K562 (cell line): ENCODE measurements around the gene GGACT. TPM values are rescaled to one million over a fixed set of nuclear protein-coding genes. Genes with fewer than 3 reads are reported as not detected.

Experiments
- ATAC-seq: fragments of 200-7000 bp; cut with Tn5 transposase; 3 replicates; pipeline ENCODE4 v1.9.1; 2020; ENCODE audit warnings: moderate library complexity
- BruUV-seq: library from RNA; stranded (reverse); fragments of 400-500 nt; replicated peaks from 2 replicates; lab custom pipeline; 2021; lab: Mats Ljungman, UMichigan
- CTCF ChIA-PET: fragments of 300-600 bp; formaldehyde crosslinking; extraction: SDS; loops from one replicate; lab custom pipeline; 2021; ENCODE audit warnings: low intra/inter-chr PET ratio; lab: Yijun Ruan, JAX
- POLR2A ChIA-PET: fragments of 300-600, 350-650 bp; sonication (Branson Sonifier 250); formaldehyde crosslinking; extraction: SDS; loops from one replicate; lab custom pipeline; 2021; ENCODE audit warnings: antibody characterized with exemption, inconsistent platforms; lab: Yijun Ruan, JAX
- DNase-seq, 4 experiments: peaks; one replicate each; pipeline versions ENCODE4 v3.0.0 to v3.0.0-alpha.2; 2011 to 2018; ENCODE audit warnings: low spot score in 3 of 4, mixed read lengths in 3 of 4; ENCODE audit errors: extremely low read depth in 1 of 4
- FAIRE-seq: peaks from 2 replicates; lab custom pipeline; 2011; peaks lifted over from hg19 to GRCh38; lab: Jason Lieb, UNC
- H2AFZ ChIP-seq: 2 replicates; pipeline ENCODE4 v1.6.0; 2011; ENCODE audit warnings: low read depth, low read length, control low read depth, inconsistent platforms
- H3K27ac ChIP-seq: fragments of 200-600 bp; 3 replicates; pipeline ENCODE4 v1.8.0; 2011; ENCODE audit warnings: low read depth, mild to moderate bottlenecking, control low read depth, inconsistent platforms, low read length, moderate library complexity, mixed read lengths; ENCODE audit errors: extremely low read depth
- H3K27me3 ChIP-seq, 2 experiments: fragments of 300-600 bp in 1 of 2; 2 replicates in 1 of 2; 3 replicates in 1 of 2; pipeline versions ENCODE4 v1.6.0 to v1.8.0; 2011; ENCODE audit warnings: inconsistent platforms in 2 of 2, low read length in 2 of 2, mild to moderate bottlenecking in 1 of 2, mixed read lengths in 1 of 2, moderate library complexity in 1 of 2; ENCODE audit not compliant: control insufficient read depth in 2 of 2, insufficient read depth in 2 of 2
- H3K36me3 ChIP-seq: fragments of 300-600 bp; 3 replicates; pipeline ENCODE4 v1.8.0; 2011; ENCODE audit warnings: mild to moderate bottlenecking, low read length, inconsistent platforms; ENCODE audit not compliant: control insufficient read depth, insufficient read depth
- H3K4me1 ChIP-seq, 2 experiments: fragments of 200-600 bp in 1 of 2; replicated peaks in 1 of 2; 2 replicates in 1 of 2; 3 replicates in 1 of 2; pipeline versions ENCODE4 v1.5.1 to v1.8.0; 2011; ENCODE audit warnings: inconsistent platforms in 2 of 2, low read length in 2 of 2, mild to moderate bottlenecking in 1 of 2, mixed read lengths in 1 of 2, moderate library complexity in 1 of 2; ENCODE audit not compliant: control insufficient read depth in 2 of 2, insufficient read depth in 2 of 2
- H3K4me2 ChIP-seq: 2 replicates; pipeline ENCODE4 v1.6.1; 2011; ENCODE audit warnings: low read length, control low read depth, inconsistent platforms, mixed read lengths; ENCODE audit not compliant: insufficient read depth
- H3K4me3 ChIP-seq: fragments of 200-600 bp; sonication (generic), shearing (Covaris generic); 2 replicates; pipeline ENCODE4 v1.5.1; 2016; ENCODE audit warnings: control low read depth, inconsistent platforms
- H3K79me2 ChIP-seq: fragments of 200-600 bp; 3 replicates; pipeline ENCODE4 v1.8.0; 2011; ENCODE audit warnings: low read length, inconsistent platforms; ENCODE audit not compliant: control insufficient read depth, insufficient read depth
- H3K9ac ChIP-seq, 2 experiments: 2 replicates each; pipeline versions ENCODE4 v1.6.0 to v1.6.1; 2011; ENCODE audit warnings: low read depth in 2 of 2, low read length in 2 of 2, control low read depth in 1 of 2, inconsistent platforms in 1 of 2, mild to moderate bottlenecking in 1 of 2, mixed read lengths in 1 of 2; ENCODE audit not compliant: insufficient read depth in 1 of 2
- H3K9me1 ChIP-seq: one replicate; pipeline ENCODE4 v1.6.0; 2011; ENCODE audit warnings: inconsistent platforms, mild to moderate bottlenecking, low read length, moderate library complexity; ENCODE audit not compliant: control insufficient read depth, insufficient read depth
- H3K9me3 ChIP-seq: replicated peaks from 2 replicates; pipeline ENCODE4 v1.5.1; 2011; ENCODE audit warnings: low read depth, low read length, inconsistent platforms; ENCODE audit not compliant: control insufficient read depth, insufficient read depth
- H4K20me1 ChIP-seq: replicated peaks from 2 replicates; pipeline ENCODE4 v1.6.1; 2011; ENCODE audit warnings: low read length, inconsistent platforms, mixed read lengths; ENCODE audit not compliant: control insufficient read depth, insufficient read depth
- CBX2 ChIP-seq: fragments of 200-600 bp; sonication (generic); IDR thresholded peaks from one replicate; pipeline ENCODE4 v1.6.1; 2012; ENCODE audit warnings: mild to moderate bottlenecking, low read length, inconsistent platforms; ENCODE audit not compliant: insufficient read depth, poor library complexity, severe bottlenecking
- HLTF ChIP-seq: fragments of 450-650 bp; IDR thresholded peaks from 2 replicates; pipeline ENCODE4 v1.6.1; 2016
- POLR2B ChIP-seq: fragments of 450-650 bp; IDR thresholded peaks from 2 replicates; pipeline ENCODE4 v1.6.1; 2018; ENCODE audit warnings: low read depth; ENCODE audit not compliant: partially characterized antibody
- TCF7L2 ChIP-seq: fragments of 150-350 bp; IDR thresholded peaks from 2 replicates; pipeline ENCODE4 v1.6.1; 2016; ENCODE audit warnings: low read depth, mild to moderate bottlenecking, low read length, moderate library complexity
- ZFX ChIP-seq: sonication (generic); formaldehyde crosslinking; IDR thresholded peaks from 2 replicates; pipeline ENCODE4 v1.8.0; 2022; ENCODE audit warnings: mild to moderate bottlenecking, missing genetic modification reagents, moderate library complexity
- ZNF436 ChIP-seq: fragments of 250-450, 450-650 bp; sonication (Bioruptor Pico); formaldehyde crosslinking; IDR thresholded peaks from 2 replicates; pipeline ENCODE4 v1.7.0; 2020; ENCODE audit warnings: mild to moderate bottlenecking
- ZNF699 ChIP-seq: fragments of 250-450 bp; sonication (Bioruptor Pico); IDR thresholded peaks from 2 replicates; pipeline ENCODE4 v1.8.0; 2021; ENCODE audit warnings: mild to moderate bottlenecking, moderate library complexity; ENCODE audit not compliant: insufficient replicate concordance
- WGBS: fragments of 100-300 bp; shearing (Covaris generic); methylation state at CpG from one replicate; pipeline ENCODE4 v1.1.6; 2016; ENCODE audit warnings: low coverage, mixed read lengths; ENCODE audit not compliant: insufficient coverage; ENCODE audit errors: missing lambda C conversion rate; 5-methylcytosine and 5-hydroxymethylcytosine counted together
- in situ Hi-C: fragments of 300-500 bp; cut with MboI; formaldehyde crosslinking; loops from 4 replicates; pipeline ENCODE4 v1.15.0; 2018; ENCODE audit warnings: inconsistent platforms, mixed read lengths
- intact Hi-C: fragments of 100-400 bp; cut with micrococcal nuclease; formaldehyde crosslinking; loops from 2 replicates; pipeline ENCODE4 v1.14.2; 2022
- polyA plus RNA-seq, 8 experiments: library from polyadenylated mRNA; depleted of rRNA in 4 of 8; stranded (reverse) in 5 of 8; unstranded in 3 of 8; fragments of >200 nt; fragmentation: Nextera tagmentation in 2 of 8; fragmentation: Illumina TruSeq in 1 of 8; extraction: Ambion mirVana in 2 of 8; extraction: Trizol in 1 of 8; gene quantifications; 2 replicates each; pipeline versions ENCODE4 v1.2.1 to v1.2.3, GENCODE V29; 2011 to 2014; ENCODE audit warnings: inconsistent platforms in 1 of 8, missing spikeins in 1 of 8
- total RNA-seq, 7 experiments: library from RNA; depleted of rRNA in 6 of 7; stranded (reverse); fragments of >200 nt in 6 of 7; fragmentation: Illumina TruSeq in 2 of 7; extraction: Trizol in 2 of 7; gene quantifications; 2 replicates each; pipeline versions ENCODE4 v1.2.1 to v1.2.3, GENCODE V29; 2011 to 2021; ENCODE audit warnings: low replicate concordance in 1 of 7
- TF ChIP-seq, protein P1 (sequence below): sonication (generic); formaldehyde crosslinking; IDR thresholded peaks from 2 replicates; pipeline ENCODE4 v1.8.1; 2023; ENCODE audit warnings: mild to moderate bottlenecking, missing genetic modification reagents
- TF ChIP-seq, protein P2 (sequence below): fragments of 250-450 bp; sonication (Bioruptor Pico); IDR thresholded peaks from 2 replicates; pipeline ENCODE4 v1.8.0; 2022; ENCODE audit warnings: moderate library complexity, mild to moderate bottlenecking, inconsistent platforms
- TF ChIP-seq, protein P3 (sequence below): fragments of 250-450 bp; sonication (Bioruptor Pico); IDR thresholded peaks from 2 replicates; pipeline ENCODE4 v1.4.0; 2020; ENCODE audit warnings: borderline replicate concordance

GGACT gene
- total and polyA plus RNA-seq, 9 of the 15 experiments (the other 6 are each of a cell fraction or from before 2014, with no cell fraction given), result 0.20 to 3.2 (median 1.7) TPM

DNA sequence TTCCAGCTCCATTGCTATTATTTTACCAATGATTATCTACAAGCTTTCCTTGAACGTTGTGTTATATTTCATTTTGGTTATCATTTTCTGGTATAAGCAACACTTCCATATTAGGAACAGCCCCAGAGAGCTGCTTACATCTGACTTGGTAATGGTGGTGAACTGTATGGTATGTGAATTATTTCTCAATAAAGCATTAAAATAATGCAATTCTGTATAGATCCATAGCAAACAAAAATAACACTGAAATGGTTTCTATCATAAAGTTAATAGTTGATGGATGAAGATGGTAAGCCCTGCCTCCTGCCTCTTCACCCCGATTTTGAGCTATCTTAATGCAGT is 27.5 kb downstream of the GGACT start:
- Histone ChIP-seq H4K20me1 (no peaks in the 10 kb centered on the region), H3K79me2 (no peaks in the 10 kb centered on the region), H3K4me2 (no peak overlapping the region), H2AFZ (no peak overlapping the region), H3K27me3 (peaks cover 3 to 34% of the 10 kb centered on the region in 2 experiments; a peak in 3 of 5 replicates), H3K9ac (no peak overlapping the region), H3K4me3 (no peak overlapping the region), H3K36me3 (no peaks in the 10 kb centered on the region), H3K9me3 (no peaks in the 10 kb centered on the region; the same call in 1 of the 2 replicates), H3K4me1 (no peaks in the 10 kb centered on the region), H3K27ac (no peak overlapping the region), H3K9me1 (no peaks in the 10 kb centered on the region)
- intact Hi-C loops (no loop called here), in situ Hi-C loops (loop anchor here (25.0 kb wide), 1 partner anchor 551 kb away; no protein-coding TSS in a partner anchor)
- DNase-seq (no peak), FAIRE-seq (no peak), ATAC-seq (no peak)
- TF ChIP-seq ZNF436 (CRISPR knock-in tag), result no peak
- no peak for TF ChIP-seq ZFX (CRISPR knock-in tag)
- no peak for TF ChIP-seq CBX2
- TF ChIP-seq POLR2B, result no peak
- no TSS peak for BruUV-seq
- 0% methylated on average over 1 of the region's 2 CpGs for WGBS
- CTCF ChIA-PET, result no interaction called here
- POLR2A ChIA-PET, result no interaction called here

- Histone ChIP-seq H3K9ac (no peak overlapping the region), H3K79me2 (no peaks in the 10 kb centered on the region), H4K20me1 (no peaks in the 10 kb centered on the region), H3K27ac (no peak overlapping the region), H3K9me3 (no peaks in the 10 kb centered on the region), H3K27me3 (peaks cover 3 to 29% of the 10 kb centered on the region in 2 experiments; a peak in 3 of 5 replicates), H3K9me1 (no peaks in the 10 kb centered on the region), H2AFZ (no peak overlapping the region), H3K4me3 (no peak overlapping the region), H3K4me1 (no peaks in the 10 kb centered on the region), H3K4me2 (no peak overlapping the region), H3K36me3 (no peaks in the 10 kb centered on the region)
- 3% methylated on average over 12 of the region's 15 CpGs for WGBS
- FAIRE-seq (no peak), DNase-seq (no peak), ATAC-seq (peak; percentile 42; the same call in 2 of the 3 replicates)
- POLR2A ChIA-PET, result interaction anchor here (0.6 kb wide), 1 partner anchor 578 kb away, joined by 3 read pairs; no protein-coding TSS in a partner anchor
- no TSS peak for BruUV-seq
- CTCF ChIA-PET, result no interaction called here
- in situ Hi-C loops, result loop anchor here (25.0 kb wide), 1 partner anchor 552 kb away; no protein-coding TSS in a partner anchor
- intact Hi-C loops, result no loop called here
- TF ChIP-seq HLTF (no peak), ZNF699 (no peak), TCF7L2 (no peak)
- TF ChIP-seq, protein P1, sequence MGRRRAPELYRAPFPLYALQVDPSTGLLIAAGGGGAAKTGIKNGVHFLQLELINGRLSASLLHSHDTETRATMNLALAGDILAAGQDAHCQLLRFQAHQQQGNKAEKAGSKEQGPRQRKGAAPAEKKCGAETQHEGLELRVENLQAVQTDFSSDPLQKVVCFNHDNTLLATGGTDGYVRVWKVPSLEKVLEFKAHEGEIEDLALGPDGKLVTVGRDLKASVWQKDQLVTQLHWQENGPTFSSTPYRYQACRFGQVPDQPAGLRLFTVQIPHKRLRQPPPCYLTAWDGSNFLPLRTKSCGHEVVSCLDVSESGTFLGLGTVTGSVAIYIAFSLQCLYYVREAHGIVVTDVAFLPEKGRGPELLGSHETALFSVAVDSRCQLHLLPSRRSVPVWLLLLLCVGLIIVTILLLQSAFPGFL (CRISPR knock-in tag), result no peak
- TF ChIP-seq, protein P2, sequence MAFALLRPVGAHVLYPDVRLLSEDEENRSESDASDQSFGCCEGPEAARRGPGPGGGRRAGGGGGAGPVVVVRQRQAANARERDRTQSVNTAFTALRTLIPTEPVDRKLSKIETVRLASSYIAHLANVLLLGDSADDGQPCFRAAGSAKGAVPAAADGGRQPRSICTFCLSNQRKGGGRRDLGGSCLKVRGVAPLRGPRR, result no peak
- TF ChIP-seq, protein P3, sequence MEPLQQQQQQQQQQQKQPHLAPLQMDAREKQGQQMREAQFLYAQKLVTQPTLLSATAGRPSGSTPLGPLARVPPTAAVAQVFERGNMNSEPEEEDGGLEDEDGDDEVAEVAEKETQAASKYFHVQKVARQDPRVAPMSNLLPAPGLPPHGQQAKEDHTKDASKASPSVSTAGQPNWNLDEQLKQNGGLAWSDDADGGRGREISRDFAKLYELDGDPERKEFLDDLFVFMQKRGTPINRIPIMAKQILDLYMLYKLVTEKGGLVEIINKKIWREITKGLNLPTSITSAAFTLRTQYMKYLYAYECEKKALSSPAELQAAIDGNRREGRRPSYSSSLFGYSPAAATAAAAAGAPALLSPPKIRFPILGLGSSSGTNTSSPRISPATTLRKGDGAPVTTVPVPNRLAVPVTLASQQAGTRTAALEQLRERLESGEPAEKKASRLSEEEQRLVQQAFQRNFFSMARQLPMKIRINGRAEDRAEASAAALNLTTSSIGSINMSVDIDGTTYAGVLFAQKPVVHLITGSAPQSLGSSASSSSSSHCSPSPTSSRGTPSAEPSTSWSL (CRISPR knock-in tag), result no peak
Observed at GRCh38 chr13:100560498-100561157, 28.0 kb downstream of the GGACT start.
